Gastroesophageal sphincter (tissue), 4 donors: Measurements from ENCODE around the gene ZNF576. TPM values are rescaled to one million over a fixed set of nuclear protein-coding genes. Genes with fewer than 3 reads are reported as not detected.

Source experiments
- ATAC-seq: fragments of 150-250 bp; one replicate; pipeline ENCODE4 v1.9.1; 2016; ENCODE audit warnings: mild to moderate bottlenecking, moderate library complexity
- H3K27ac ChIP-seq, 4 donors: fragments of 200-600 bp; sonication (generic) in 3 of 4; 1 replicate in 3 of 4; 2 replicates in 1 of 4; pipeline ENCODE4 v1.5.1; 2016 to 2019
- H3K27me3 ChIP-seq: fragments of 200-600 bp; sonication (generic); one replicate; pipeline ENCODE4 v1.5.1; 2019
- H3K36me3 ChIP-seq, 2 donors: fragments of 200-600 bp; sonication (generic); one replicate each; pipeline ENCODE4 v1.5.1; 2019; ENCODE audit warnings: control low read depth in 1 of 2
- H3K4me1 ChIP-seq, 3 donors: fragments of 200-600 bp; sonication (generic); 1 replicate in 2 of 3; 2 replicates in 1 of 3; pipeline ENCODE4 v1.5.1; 2016 to 2019; ENCODE audit warnings: control low read depth in 2 of 3
- H3K4me3 ChIP-seq, 2 donors: fragments of 200-600 bp; sonication (generic); one replicate each; pipeline ENCODE4 v1.5.1; 2019; ENCODE audit warnings: mild to moderate bottlenecking in 1 of 2, moderate library complexity in 1 of 2
- H3K9me3 ChIP-seq, 3 donors: fragments of 200-600 bp; sonication (generic); one replicate each; pipeline ENCODE4 v1.5.1; 2017 to 2019; ENCODE audit warnings: control low read depth in 2 of 3
- CTCF ChIP-seq, 4 experiments: fragments of 200-600 bp in 2 of 4; fragments of 450-650 bp in 2 of 4; sonication (generic) in 1 of 4; IDR thresholded peaks; one replicate each; pipeline ENCODE4 v1.5.1; 2017 to 2019; ENCODE audit warnings: antibody characterized with exemption in 4 of 4, mild to moderate bottlenecking in 2 of 4, moderate library complexity in 2 of 4
- EP300 ChIP-seq: sonication (generic); formaldehyde crosslinking; IDR thresholded peaks from one replicate; pipeline ENCODE4 v1.6.1; 2017; ENCODE audit warnings: antibody characterized with exemption, mild to moderate bottlenecking
- POLR2A ChIP-seq, 2 donors: fragments of 450-650 bp; IDR thresholded peaks; one replicate each; pipeline ENCODE4 v1.6.1; 2017; ENCODE audit warnings: antibody characterized with exemption in 2 of 2, mild to moderate bottlenecking in 2 of 2, moderate library complexity in 1 of 2
- POLR2AphosphoS5 ChIP-seq: sonication (generic); formaldehyde crosslinking; IDR thresholded peaks from one replicate; pipeline ENCODE4 v1.6.1; 2017; ENCODE audit warnings: antibody characterized with exemption
- WGBS, 2 donors: methylation state at CpG; one replicate each; pipeline ENCODE4 v1.1.5; 2018; ENCODE audit warnings: low coverage in 1 of 2; 5-methylcytosine and 5-hydroxymethylcytosine counted together
- total RNA-seq, 4 donors: library from RNA; depleted of rRNA; stranded (reverse); fragments of >200 nt; gene quantifications; one replicate each; pipeline ENCODE4 v1.1.0, GENCODE V29; 2016

Gene ZNF576
- total RNA-seq, 4 donors from 2014 or later = 10.8 to 19.9 (median 14.2) TPM

- Histone ChIP-seq H3K4me3 (peak overlapping the region; percentile 21 to 69), H3K36me3 (no peaks in the 10 kb centered on the region), H3K27me3 (no peaks in the 10 kb centered on the region), H3K9me3 (no peaks in the 10 kb centered on the region), H3K4me1 (peaks cover 0 to 24% (median 7%) of the 10 kb centered on the region in 3 donors), H3K27ac (peak overlapping the region in 3 of 4 donors; percentile 73 to 80 (median 79))
- WGBS, 2 donors = 0% methylated on average over 1 of the region's 9 CpGs; no CpG with 5 or more reads in 1 of the 2 donors
- no peak for TF ChIP-seq EP300
- ATAC-seq = no peak
Measured at GRCh38 chr19:43640424-43640757, 44.0 kb downstream of the ZNF576 start.

- Histone ChIP-seq H3K9me3 (no peaks in the 10 kb centered on the region), H3K27ac (no peak overlapping the region), H3K4me1 (peaks cover 0 to 24% (median 7%) of the 10 kb centered on the region in 3 donors), H3K27me3 (no peaks in the 10 kb centered on the region), H3K36me3 (peaks cover 0 to 6% of the 10 kb centered on the region in 2 donors), H3K4me3 (no peak overlapping the region)
- no peak for TF ChIP-seq CTCF (IDR thresholded peaks at IDR 0.05)
- no peak for TF ChIP-seq POLR2AphosphoS5
- no peak for TF ChIP-seq POLR2A (IDR thresholded peaks at IDR 0.05)
- no peak for TF ChIP-seq EP300
- ATAC-seq = no peak
- WGBS, 2 donors = 41 to 100% methylated on average over 2 of the region's 2 CpGs
Measured at GRCh38 chr19:43641333-43641732, 44.9 kb downstream of the ZNF576 start.

- peaks cover 0 to 24% (median 7%) of the 10 kb centered on the region in 3 donors for H3K4me1 ChIP-seq
- 85 to 86% methylated on average over 4 of the region's 4 CpGs for WGBS, 2 donors
- H3K27me3 ChIP-seq = no peaks in the 10 kb centered on the region
- ATAC-seq = no peak
- TF ChIP-seq CTCF (IDR thresholded peaks at IDR 0.05) (no peak), EP300 (no peak), POLR2A (IDR thresholded peaks at IDR 0.05) (no peak), POLR2AphosphoS5 (no peak)
- no peak overlapping the region for H3K27ac ChIP-seq
- peaks cover 0 to 12% of the 10 kb centered on the region in 2 donors for H3K36me3 ChIP-seq
- no peaks in the 10 kb centered on the region for H3K9me3 ChIP-seq
- H3K4me3 ChIP-seq = no peak overlapping the region
Measured at GRCh38 chr19:43642531-43642930, 46.1 kb downstream of the ZNF576 start.

GRCh38 chr19:43643326-43643725, 46.9 kb downstream of the ZNF576 start:
- peaks cover 0 to 20% (median 7%) of the 10 kb centered on the region in 3 donors for H3K4me1 ChIP-seq
- H3K27ac ChIP-seq = no peak overlapping the region
- H3K36me3 ChIP-seq = peaks cover 0 to 16% of the 10 kb centered on the region in 2 donors
- no peaks in the 10 kb centered on the region for H3K27me3 ChIP-seq
- no peak for ATAC-seq
- WGBS, 2 donors = 61 to 81% methylated on average over 2 to 3 of the region's 3 CpGs
- no peak for TF ChIP-seq CTCF (IDR thresholded peaks at IDR 0.05)
- TF ChIP-seq POLR2AphosphoS5 = no peak
- H3K9me3 ChIP-seq = no peaks in the 10 kb centered on the region
- H3K4me3 ChIP-seq = no peak overlapping the region

- Histone ChIP-seq H3K36me3 (peaks cover 0 to 24% of the 10 kb centered on the region in 2 donors), H3K4me1 (peaks cover 0 to 12% (median 7%) of the 10 kb centered on the region in 3 donors), H3K9me3 (no peaks in the 10 kb centered on the region), H3K27me3 (no peaks in the 10 kb centered on the region), H3K27ac (no peak overlapping the region), H3K4me3 (no peak overlapping the region)
- no peak for TF ChIP-seq CTCF (IDR thresholded peaks at IDR 0.05)
- no peak for TF ChIP-seq POLR2A (IDR thresholded peaks at IDR 0.05)
- no peak for TF ChIP-seq EP300
- TF ChIP-seq POLR2AphosphoS5 = no peak
- WGBS, 2 donors = 80 to 100% methylated on average over 1 to 9 of the region's 13 CpGs
- no peak for ATAC-seq
Measured at GRCh38 chr19:43644181-43644580, 47.8 kb downstream of the ZNF576 start.
